ENCODE data around the gene SLC38A9. TPM values are rescaled to one million over a fixed set of nuclear protein-coding genes. Genes with fewer than 3 reads are reported as not detected.

The SLC38A9 gene
- total RNA-seq, 4 donors from 2014 or later = 15.0 to 48.6 (median 32.3) TPM

GRCh38 chr5:55714749-55715148 is 2.6 kb upstream of the SLC38A9 start:
- TF ChIP-seq EP300 (IDR thresholded peaks at IDR 0.05; ENCODE audit: low read depth) = no peak
- TF ChIP-seq POLR2AphosphoS5 (IDR thresholded peaks at IDR 0.05) = no peak
- TF ChIP-seq CTCF (IDR thresholded peaks at IDR 0.05) = no peak
- TF ChIP-seq POLR2A (IDR thresholded peaks at IDR 0.05) = no peak
- WGBS, 2 donors (ENCODE audit: low coverage in 1 of 2) = 45 to 69% methylated on average over 6 of the region's 6 CpGs
- peaks cover 7 to 18% (median 13%) of the 10 kb centered on the region in 4 donors for H3K4me1 ChIP-seq
- H3K36me3 ChIP-seq = no peaks in the 10 kb centered on the region
- no peaks in the 10 kb centered on the region for H3K27me3 ChIP-seq
- H3K4me3 ChIP-seq = no peak overlapping the region
- in situ Hi-C loops (cut with MboI; ENCODE audit: low pct_ligation_motif_present in 1 of 4, low pct_unique_long_range_greater_than_20kb in 1 of 4, low sequenced_read_pairs in 3 of 4) = loop anchor here in 1 of 4 donors (25.0 kb wide), 1 partner anchor 552 kb away; the partner anchor contains the start of genes CDC20B and GPX8
- intact Hi-C loops (cut with DNase I; ENCODE audit: low total_unique reads) = no loop called here
- H3K27ac ChIP-seq = peak overlapping the region in 3 of 4 donors; percentile 28 to 54 (median 40)
- DNase-seq = no peak
- no peaks in the 10 kb centered on the region for H3K9me3 ChIP-seq

DNA sequence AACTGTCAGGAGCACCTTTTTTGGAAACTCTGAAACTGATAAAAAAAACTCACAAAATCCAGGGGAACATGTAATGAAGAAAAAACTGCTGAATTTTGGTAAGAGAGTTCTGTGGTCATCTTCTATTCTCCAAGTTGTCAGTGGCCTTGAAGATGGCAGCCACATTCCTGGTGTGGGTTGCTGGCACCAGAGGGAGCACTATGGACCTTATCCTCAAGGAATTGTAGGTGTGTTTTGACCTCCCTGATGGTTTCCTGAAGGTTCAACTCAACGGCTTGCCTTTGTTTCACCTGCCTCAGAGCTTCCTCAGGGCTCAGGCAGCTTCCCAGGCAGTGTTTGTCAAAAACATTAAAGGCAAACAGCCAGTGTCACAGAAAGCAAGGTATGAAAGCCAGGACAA is 2.2 kb upstream of the SLC38A9 start:
- intact Hi-C loops (cut with DNase I; ENCODE audit: low total_unique reads) = no loop called here
- Histone ChIP-seq H3K4me3 (no peak overlapping the region), H3K36me3 (no peaks in the 10 kb centered on the region), H3K27me3 (no peaks in the 10 kb centered on the region), H3K4me1 (peaks cover 7 to 20% (median 13%) of the 10 kb centered on the region in 4 donors), H3K27ac (peak overlapping the region in 3 of 4 donors; percentile 28 to 54 (median 40)), H3K9me3 (no peaks in the 10 kb centered on the region)
- DNase-seq = peak; percentile 16
- TF ChIP-seq POLR2AphosphoS5 (IDR thresholded peaks at IDR 0.05) (no peak), EP300 (IDR thresholded peaks at IDR 0.05; ENCODE audit: low read depth) (no peak), CTCF (IDR thresholded peaks at IDR 0.05) (peak in 1 of 5 experiments; percentile 9)
- in situ Hi-C loops (cut with MboI; ENCODE audit: low pct_ligation_motif_present in 1 of 4, low pct_unique_long_range_greater_than_20kb in 1 of 4, low sequenced_read_pairs in 3 of 4) = loop anchor here in 1 of 4 donors (25.0 kb wide), 1 partner anchor 552 kb away; the partner anchor contains the start of genes CDC20B and GPX8
- 28% methylated on average over 1 of the region's 1 CpG; no CpG with 5 or more reads in 1 of the 2 donors for WGBS, 2 donors (ENCODE audit: low coverage in 1 of 2)

DNA sequence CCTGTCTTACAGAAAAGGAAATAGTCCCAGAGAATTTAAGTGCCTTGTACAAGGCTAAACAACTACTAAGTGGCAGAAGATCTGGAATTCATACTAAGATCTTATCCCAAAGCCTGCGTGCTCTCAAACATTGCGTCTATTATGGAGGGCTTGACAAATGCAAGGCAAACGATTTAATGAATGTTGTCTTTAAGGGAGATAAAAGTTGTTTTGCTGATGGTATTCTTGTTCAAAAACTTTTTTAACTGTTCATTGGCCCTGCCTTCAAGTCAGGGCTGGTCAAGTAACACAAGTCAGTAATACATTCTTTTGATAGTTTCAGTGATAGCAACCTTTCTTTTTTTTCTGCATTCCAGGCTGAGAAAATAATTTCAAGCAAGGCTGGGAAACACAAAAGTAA is 1.7 kb upstream of the SLC38A9 start:
- intact Hi-C loops (cut with DNase I; ENCODE audit: low total_unique reads) = no loop called here
- DNase-seq = no peak
- in situ Hi-C loops (cut with MboI; ENCODE audit: low pct_ligation_motif_present in 1 of 4, low pct_unique_long_range_greater_than_20kb in 1 of 4, low sequenced_read_pairs in 3 of 4) = loop anchor here in 1 of 4 donors (25.0 kb wide), 1 partner anchor 552 kb away; the partner anchor contains the start of genes CDC20B and GPX8
- Histone ChIP-seq H3K27me3 (no peaks in the 10 kb centered on the region), H3K4me1 (peaks cover 7 to 25% (median 13%) of the 10 kb centered on the region in 4 donors), H3K36me3 (no peaks in the 10 kb centered on the region), H3K9me3 (no peaks in the 10 kb centered on the region), H3K27ac (peak overlapping the region in 1 of 4 donors; percentile 54), H3K4me3 (no peak overlapping the region)
- WGBS, 2 donors (ENCODE audit: low coverage in 1 of 2) = 85 to 90% methylated on average over 3 of the region's 3 CpGs
- TF ChIP-seq POLR2AphosphoS5 (IDR thresholded peaks at IDR 0.05) (no peak), POLR2A (IDR thresholded peaks at IDR 0.05) (no peak), CTCF (IDR thresholded peaks at IDR 0.05) (no peak), EP300 (IDR thresholded peaks at IDR 0.05; ENCODE audit: low read depth) (no peak)

GRCh38 chr5:55711507-55712022 is 559 bp downstream of the SLC38A9 start:
- TF ChIP-seq POLR2AphosphoS5 (IDR thresholded peaks at IDR 0.05) (no peak), CTCF (IDR thresholded peaks at IDR 0.05) (no peak), POLR2A (IDR thresholded peaks at IDR 0.05) (no peak), EP300 (IDR thresholded peaks at IDR 0.05; ENCODE audit: low read depth) (no peak)
- no peaks in the 10 kb centered on the region for H3K27me3 ChIP-seq
- no peak for DNase-seq
- 11 to 80% methylated on average over 1 to 18 of the region's 18 CpGs for WGBS, 2 donors (ENCODE audit: low coverage in 1 of 2)
- H3K36me3 ChIP-seq = no peaks in the 10 kb centered on the region
- H3K4me3 ChIP-seq = peak overlapping the region; percentile 72 to 88 (median 80)
- peaks cover 7 to 28% (median 13%) of the 10 kb centered on the region in 4 donors for H3K4me1 ChIP-seq
- no peaks in the 10 kb centered on the region for H3K9me3 ChIP-seq
- in situ Hi-C loops (cut with MboI; ENCODE audit: low pct_ligation_motif_present in 1 of 4, low pct_unique_long_range_greater_than_20kb in 1 of 4, low sequenced_read_pairs in 3 of 4) = loop anchor here in 1 of 4 donors (25.0 kb wide), 1 partner anchor 549 kb away; the partner anchor contains the start of genes CDC20B and GPX8
- H3K27ac ChIP-seq = peak overlapping the region; percentile 67 to 85 (median 79)
- intact Hi-C loops (cut with DNase I; ENCODE audit: low total_unique reads) = no loop called here

Data from transverse colon (tissue), 4 donors.